ENCODE results near the gene CD34.

- TF ChIP-seq OSR1 (CRISPR knock-in tag; IDR thresholded peaks at IDR 0.05) = no peak
- TF ChIP-seq ZC3H10 (CRISPR knock-in tag; IDR thresholded peaks at IDR 0.05) = no peak
- TF ChIP-seq, protein P1, sequence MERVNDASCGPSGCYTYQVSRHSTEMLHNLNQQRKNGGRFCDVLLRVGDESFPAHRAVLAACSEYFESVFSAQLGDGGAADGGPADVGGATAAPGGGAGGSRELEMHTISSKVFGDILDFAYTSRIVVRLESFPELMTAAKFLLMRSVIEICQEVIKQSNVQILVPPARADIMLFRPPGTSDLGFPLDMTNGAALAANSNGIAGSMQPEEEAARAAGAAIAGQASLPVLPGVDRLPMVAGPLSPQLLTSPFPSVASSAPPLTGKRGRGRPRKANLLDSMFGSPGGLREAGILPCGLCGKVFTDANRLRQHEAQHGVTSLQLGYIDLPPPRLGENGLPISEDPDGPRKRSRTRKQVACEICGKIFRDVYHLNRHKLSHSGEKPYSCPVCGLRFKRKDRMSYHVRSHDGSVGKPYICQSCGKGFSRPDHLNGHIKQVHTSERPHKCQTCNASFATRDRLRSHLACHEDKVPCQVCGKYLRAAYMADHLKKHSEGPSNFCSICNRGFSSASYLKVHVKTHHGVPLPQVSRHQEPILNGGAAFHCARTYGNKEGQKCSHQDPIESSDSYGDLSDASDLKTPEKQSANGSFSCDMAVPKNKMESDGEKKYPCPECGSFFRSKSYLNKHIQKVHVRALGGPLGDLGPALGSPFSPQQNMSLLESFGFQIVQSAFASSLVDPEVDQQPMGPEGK (CRISPR knock-in tag; IDR thresholded peaks at IDR 0.05; ENCODE audit: borderline replicate concordance) = no peak
- TF ChIP-seq ARNTL (CRISPR knock-in tag; IDR thresholded peaks at IDR 0.05; ENCODE audit: borderline replicate concordance, low read depth) = no peak
- TF ChIP-seq RARB (CRISPR knock-in tag; IDR thresholded peaks at IDR 0.05) = no peak
- TF ChIP-seq ISL1 (CRISPR knock-in tag; IDR thresholded peaks at IDR 0.05) = no peak
- no peak for TF ChIP-seq ZFP30 (CRISPR knock-in tag; IDR thresholded peaks at IDR 0.05)
Observed at GRCh38 chr1:207844371-207844770, 66.6 kb downstream of the CD34 start.

Measured in SK-N-SH treated with all-trans-retinoic acid at 6 μM for 48 hours (cell line).